Endothelial cell of umbilical vein (primary cell): Measurements from ENCODE around the gene BSND. TPM values are rescaled to one million over a fixed set of nuclear protein-coding genes. Genes with fewer than 3 reads are reported as not detected.

Experiments
- BruUV-seq: library from RNA; stranded (reverse); fragments of 400-500 nt; replicated peaks from 2 replicates; lab custom pipeline; 2021; lab: Mats Ljungman, UMichigan
- CTCF ChIA-PET: fragments of 300-600, 350-600 bp; sonication (Branson Sonifier 250); formaldehyde crosslinking; loops from one replicate; lab custom pipeline; 2021; ENCODE audit warnings: antibody characterized with exemption, inconsistent platforms; lab: Charles Lee
- POLR2A ChIA-PET: fragments of 300-600, 350-600 bp; sonication (Branson Sonifier 250); formaldehyde crosslinking; loops from one replicate; lab custom pipeline; 2021; ENCODE audit warnings: antibody characterized with exemption, inconsistent platforms; lab: Charles Lee
- DNase-seq: peaks from one replicate; pipeline ENCODE4 v3.0.0-alpha.2; 2011; ENCODE audit warnings: low read depth, low spot score
- FAIRE-seq: peaks from 2 replicates; lab custom pipeline; 2011; peaks lifted over from hg19 to GRCh38; lab: Jason Lieb, UNC
- H2AFZ ChIP-seq: 2 replicates; pipeline ENCODE4 v1.6.0; 2012; ENCODE audit warnings: low read depth, low read length, control low read depth, inconsistent platforms
- H3K27ac ChIP-seq: 2 replicates; pipeline ENCODE4 v1.5.1; 2011; ENCODE audit warnings: low read depth, mild to moderate bottlenecking, control low read depth, low read length, moderate library complexity; ENCODE audit not compliant: insufficient read depth
- H3K27me3 ChIP-seq, 2 experiments: 2 replicates each; pipeline versions ENCODE4 v1.6.0 to v1.6.1; 2011; ENCODE audit warnings: low read length in 2 of 2, mixed read lengths in 1 of 2; ENCODE audit not compliant: control insufficient read depth in 2 of 2, insufficient read depth in 2 of 2
- H3K36me3 ChIP-seq, 2 experiments: 2 replicates in 1 of 2; 3 replicates in 1 of 2; pipeline ENCODE4 v1.5.1; 2011; ENCODE audit warnings: low read length in 2 of 2, mild to moderate bottlenecking in 1 of 2, moderate library complexity in 1 of 2; ENCODE audit not compliant: control insufficient read depth in 2 of 2, insufficient read depth in 2 of 2; ENCODE audit errors: extremely low read depth in 1 of 2
- H3K4me1 ChIP-seq: 3 replicates; pipeline ENCODE4 v1.5.1; 2011; ENCODE audit warnings: mild to moderate bottlenecking, low read length; ENCODE audit not compliant: control insufficient read depth, insufficient read depth; ENCODE audit errors: extremely low read depth
- H3K4me2 ChIP-seq: 2 replicates; pipeline ENCODE4 v1.6.1; 2011; ENCODE audit warnings: low read length, control low read depth, mixed read lengths; ENCODE audit not compliant: insufficient read depth
- H3K4me3 ChIP-seq, 3 experiments: fragments of 200-600 bp in 1 of 3; sonication (generic), shearing (Covaris generic) in 1 of 3; replicated peaks in 1 of 3; 2 replicates each; pipeline ENCODE4 v1.5.1; 2011 to 2016; ENCODE audit warnings: control low read depth in 3 of 3, low read length in 3 of 3, mild to moderate bottlenecking in 2 of 3, inconsistent platforms in 1 of 3, low read depth in 1 of 3, moderate library complexity in 1 of 3; ENCODE audit not compliant: insufficient read depth in 1 of 3
- H3K79me2 ChIP-seq: 2 replicates; pipeline ENCODE4 v1.6.0; 2012; ENCODE audit warnings: low read length, inconsistent platforms; ENCODE audit not compliant: control insufficient read depth, insufficient read depth
- H3K9ac ChIP-seq: replicated peaks from 2 replicates; pipeline ENCODE3; 2011; ENCODE audit warnings: low read length, control low read depth; ENCODE audit not compliant: insufficient read depth; ENCODE audit errors: extremely low read depth
- H3K9me1 ChIP-seq: replicated peaks from 3 replicates; pipeline ENCODE4 v1.6.0; 2011; ENCODE audit warnings: mild to moderate bottlenecking, low read length; ENCODE audit not compliant: control insufficient read depth, insufficient read depth; ENCODE audit errors: extremely low read depth
- H3K9me3 ChIP-seq: replicated peaks from 2 replicates; pipeline ENCODE4 v1.5.1; 2012; ENCODE audit warnings: low read length, inconsistent platforms; ENCODE audit not compliant: control insufficient read depth, insufficient read depth
- H4K20me1 ChIP-seq: replicated peaks from 2 replicates; pipeline ENCODE3; 2011; ENCODE audit warnings: mild to moderate bottlenecking, low read length; ENCODE audit not compliant: control insufficient read depth, insufficient read depth; ENCODE audit errors: extremely low read depth
- EZH2 ChIP-seq: IDR thresholded peaks from 2 replicates; pipeline ENCODE4 v1.6.1; 2012; ENCODE audit warnings: borderline replicate concordance, low read depth, mild to moderate bottlenecking, moderate library complexity, low read length, inconsistent platforms; ENCODE audit not compliant: severe bottlenecking
- FOS ChIP-seq: IDR thresholded peaks from 2 replicates; pipeline ENCODE4 v1.6.1; 2011; ENCODE audit warnings: mild to moderate bottlenecking, low read length, moderate library complexity, borderline replicate concordance; ENCODE audit not compliant: insufficient read depth
- GATA2 ChIP-seq: IDR thresholded peaks from 2 replicates; pipeline ENCODE4 v1.7.0; 2011; ENCODE audit warnings: low read depth, mild to moderate bottlenecking, moderate library complexity, mixed read lengths, low read length; ENCODE audit not compliant: insufficient read length, insufficient read depth
- JUN ChIP-seq: IDR thresholded peaks from 2 replicates; pipeline ENCODE4 v1.6.1; 2011; ENCODE audit warnings: borderline replicate concordance, low read depth; ENCODE audit not compliant: insufficient read length, insufficient read depth
- MYC ChIP-seq: IDR thresholded peaks from one replicate; pipeline ENCODE4 v1.6.1; 2011; ENCODE audit warnings: mild to moderate bottlenecking, low read depth, low read length
- POLR2A ChIP-seq: IDR thresholded peaks from 2 replicates; pipeline ENCODE4 v1.6.1; 2012; ENCODE audit warnings: low read depth, mild to moderate bottlenecking, control low read depth, low read length
- POLR2AphosphoS5 ChIP-seq: IDR thresholded peaks from 2 replicates; pipeline ENCODE4 v1.6.1; 2012; ENCODE audit warnings: low read depth, mild to moderate bottlenecking, control low read depth, low read length, moderate library complexity; ENCODE audit not compliant: insufficient read depth
- dilution Hi-C: fragments of 300-500 bp; cut with MboI; formaldehyde crosslinking; loops from one replicate; pipeline ENCODE4 v1.15.0; 2019; ENCODE audit warnings: low sequenced_read_pairs; ENCODE audit not compliant: extremely low pct_ligation_motif_present
- intact Hi-C: fragments of 100-400 bp; cut with micrococcal nuclease; formaldehyde crosslinking; loops from one replicate; pipeline ENCODE4 v1.10.0; 2022
- polyA plus RNA-seq, 4 experiments: library from polyadenylated mRNA; depleted of rRNA in 3 of 4; stranded (reverse) in 3 of 4; unstranded in 1 of 4; fragments of >200 nt; gene quantifications; 2 replicates each; pipeline versions ENCODE4 v1.2.1 to v1.2.3, GENCODE V29; 2011 to 2012; ENCODE audit warnings: missing spikeins in 1 of 4
- total RNA-seq: library from RNA; stranded (reverse); gene quantifications from 2 replicates; pipeline ENCODE4 v1.2.3, GENCODE V29; 2021
- TF ChIP-seq, protein P1 (sequence below): IDR thresholded peaks from 2 replicates; pipeline ENCODE4 v1.6.1; 2011; ENCODE audit not compliant: insufficient read depth, insufficient read length
- TF ChIP-seq, protein P2 (sequence below), 2 donors: IDR thresholded peaks; 1 replicate in 1 of 2; 2 replicates in 1 of 2; pipeline ENCODE4 v1.5.1; 2011; ENCODE audit warnings: low read length in 2 of 2, mild to moderate bottlenecking in 2 of 2, moderate library complexity in 2 of 2, control low read depth in 1 of 2, inconsistent platforms in 1 of 2, low read depth in 1 of 2; ENCODE audit not compliant: insufficient read depth in 1 of 2; ENCODE audit errors: extremely low read depth in 1 of 2

The BSND gene
- total and polyA plus RNA-seq, 2 donors (not counting 3 experiments of a cell fraction or from before 2014, with no cell fraction given): not detected

DNA sequence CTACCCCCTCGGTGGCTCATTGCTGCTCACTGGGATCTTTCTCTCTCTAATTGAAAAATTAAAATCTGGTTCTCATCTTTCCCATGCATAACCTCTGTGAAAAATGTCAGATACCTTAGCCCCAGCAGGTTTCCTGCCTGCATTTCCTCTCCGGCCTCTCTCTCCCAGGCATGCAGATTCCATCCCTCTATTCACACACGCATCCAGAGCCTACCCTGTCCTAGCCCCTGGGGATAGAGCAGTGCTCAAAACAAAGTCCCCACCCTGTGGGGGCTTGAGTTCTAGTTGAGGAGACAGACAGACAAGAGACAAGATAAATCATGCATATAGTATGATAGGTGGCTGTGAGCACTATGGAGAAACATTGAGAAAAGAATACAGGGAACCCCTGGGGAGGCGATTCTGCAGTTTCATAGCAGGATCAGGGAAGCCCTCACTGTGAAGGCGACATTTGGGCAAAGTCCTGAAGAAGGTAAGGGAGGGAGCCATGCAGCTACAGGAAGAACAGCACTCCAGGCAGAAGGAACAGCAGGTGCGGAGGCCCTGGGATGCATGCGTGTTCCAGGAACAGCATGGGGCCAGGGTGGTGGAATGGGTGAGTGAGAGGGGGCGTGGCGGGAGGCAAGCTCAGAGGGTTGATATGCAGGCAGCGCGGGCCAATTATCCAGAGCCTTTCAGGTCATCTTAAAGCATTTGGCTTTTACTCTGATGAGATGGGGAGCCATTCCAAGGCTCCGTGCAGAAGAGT, 3.5 kb upstream of the BSND start:
- Histone ChIP-seq H3K9me1 (no peaks in the 10 kb centered on the region), H3K27ac (no peak overlapping the region), H3K4me3 (no peak overlapping the region), H3K79me2 (no peaks in the 10 kb centered on the region), H3K36me3 (no peaks in the 10 kb centered on the region), H3K4me1 (peaks cover 3% of the 10 kb centered on the region), H3K9ac (no peak overlapping the region), H4K20me1 (no peaks in the 10 kb centered on the region), H3K27me3 (peaks cover 12 to 14% of the 10 kb centered on the region in 2 experiments), H3K9me3 (no peaks in the 10 kb centered on the region), H3K4me2 (no peak overlapping the region), H2AFZ (no peak overlapping the region)
- CTCF ChIA-PET: interaction anchor here (0.9 to 25.0 kb wide), 7 partner anchors 8 to 49 kb away, joined by 3 to 918 read pairs (median 10); no protein-coding TSS in a partner anchor
- intact Hi-C loops: no loop called here
- BruUV-seq: no TSS peak
- POLR2A ChIA-PET: no interaction called here
- dilution Hi-C loops: no loop called here
- TF ChIP-seq, protein P1, sequence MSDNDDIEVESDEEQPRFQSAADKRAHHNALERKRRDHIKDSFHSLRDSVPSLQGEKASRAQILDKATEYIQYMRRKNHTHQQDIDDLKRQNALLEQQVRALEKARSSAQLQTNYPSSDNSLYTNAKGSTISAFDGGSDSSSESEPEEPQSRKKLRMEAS: no peak
- no peak for TF ChIP-seq POLR2A
- no peak for TF ChIP-seq JUN
- TF ChIP-seq, protein P2, sequence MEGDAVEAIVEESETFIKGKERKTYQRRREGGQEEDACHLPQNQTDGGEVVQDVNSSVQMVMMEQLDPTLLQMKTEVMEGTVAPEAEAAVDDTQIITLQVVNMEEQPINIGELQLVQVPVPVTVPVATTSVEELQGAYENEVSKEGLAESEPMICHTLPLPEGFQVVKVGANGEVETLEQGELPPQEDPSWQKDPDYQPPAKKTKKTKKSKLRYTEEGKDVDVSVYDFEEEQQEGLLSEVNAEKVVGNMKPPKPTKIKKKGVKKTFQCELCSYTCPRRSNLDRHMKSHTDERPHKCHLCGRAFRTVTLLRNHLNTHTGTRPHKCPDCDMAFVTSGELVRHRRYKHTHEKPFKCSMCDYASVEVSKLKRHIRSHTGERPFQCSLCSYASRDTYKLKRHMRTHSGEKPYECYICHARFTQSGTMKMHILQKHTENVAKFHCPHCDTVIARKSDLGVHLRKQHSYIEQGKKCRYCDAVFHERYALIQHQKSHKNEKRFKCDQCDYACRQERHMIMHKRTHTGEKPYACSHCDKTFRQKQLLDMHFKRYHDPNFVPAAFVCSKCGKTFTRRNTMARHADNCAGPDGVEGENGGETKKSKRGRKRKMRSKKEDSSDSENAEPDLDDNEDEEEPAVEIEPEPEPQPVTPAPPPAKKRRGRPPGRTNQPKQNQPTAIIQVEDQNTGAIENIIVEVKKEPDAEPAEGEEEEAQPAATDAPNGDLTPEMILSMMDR (IDR thresholded peaks at IDR 0.05; ENCODE audit: extremely low read depth in 1 of 2, insufficient read depth in 1 of 2, low read depth in 1 of 2, low read length in 2 of 2): no peak
- TF ChIP-seq EZH2: no peak
- TF ChIP-seq FOS: no peak
- no peak for TF ChIP-seq POLR2AphosphoS5
- no peak for TF ChIP-seq GATA2
- no peak for TF ChIP-seq MYC
- DNase-seq: no peak
- no peak for FAIRE-seq
